ENCODE results near the gene CD163L1.

The CD163L1 gene

DNA sequence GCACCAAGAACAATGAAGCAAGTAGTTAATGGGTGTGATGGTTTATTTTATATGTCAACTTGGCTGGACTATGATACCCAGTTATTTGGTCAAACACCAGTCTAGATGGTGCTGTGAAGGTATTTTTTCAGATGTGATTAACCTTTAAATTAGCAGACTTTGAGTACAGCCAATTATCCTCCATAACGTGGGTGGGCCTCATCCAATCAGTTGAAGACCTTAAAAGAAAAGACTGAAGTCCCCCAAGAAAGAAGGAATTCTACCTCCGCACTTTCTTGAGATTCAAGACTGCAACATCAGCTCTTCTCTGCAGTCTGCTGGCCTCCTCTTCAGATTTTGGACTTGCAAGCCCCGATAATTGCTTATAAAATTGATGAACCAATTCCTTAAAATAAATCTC is 47.5 kb downstream of the CD163L1 start:
- Mint-ChIP-seq H3K27ac (no peak overlapping the region), H3K36me3 (ENCODE audit: low read depth) (no peaks in the 10 kb centered on the region), H3K9me3 (peaks cover 22% of the 10 kb centered on the region), H3K4me1 (no peaks in the 10 kb centered on the region), H3K27me3 (ENCODE audit: low read depth, poor library complexity) (peaks cover 9% of the 10 kb centered on the region), H3K4me3 (no peak overlapping the region)
- DNase-seq, result no peak
- TF ChIP-seq, protein P1, sequence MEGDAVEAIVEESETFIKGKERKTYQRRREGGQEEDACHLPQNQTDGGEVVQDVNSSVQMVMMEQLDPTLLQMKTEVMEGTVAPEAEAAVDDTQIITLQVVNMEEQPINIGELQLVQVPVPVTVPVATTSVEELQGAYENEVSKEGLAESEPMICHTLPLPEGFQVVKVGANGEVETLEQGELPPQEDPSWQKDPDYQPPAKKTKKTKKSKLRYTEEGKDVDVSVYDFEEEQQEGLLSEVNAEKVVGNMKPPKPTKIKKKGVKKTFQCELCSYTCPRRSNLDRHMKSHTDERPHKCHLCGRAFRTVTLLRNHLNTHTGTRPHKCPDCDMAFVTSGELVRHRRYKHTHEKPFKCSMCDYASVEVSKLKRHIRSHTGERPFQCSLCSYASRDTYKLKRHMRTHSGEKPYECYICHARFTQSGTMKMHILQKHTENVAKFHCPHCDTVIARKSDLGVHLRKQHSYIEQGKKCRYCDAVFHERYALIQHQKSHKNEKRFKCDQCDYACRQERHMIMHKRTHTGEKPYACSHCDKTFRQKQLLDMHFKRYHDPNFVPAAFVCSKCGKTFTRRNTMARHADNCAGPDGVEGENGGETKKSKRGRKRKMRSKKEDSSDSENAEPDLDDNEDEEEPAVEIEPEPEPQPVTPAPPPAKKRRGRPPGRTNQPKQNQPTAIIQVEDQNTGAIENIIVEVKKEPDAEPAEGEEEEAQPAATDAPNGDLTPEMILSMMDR (IDR thresholded peaks at IDR 0.05), result no peak

DNA sequence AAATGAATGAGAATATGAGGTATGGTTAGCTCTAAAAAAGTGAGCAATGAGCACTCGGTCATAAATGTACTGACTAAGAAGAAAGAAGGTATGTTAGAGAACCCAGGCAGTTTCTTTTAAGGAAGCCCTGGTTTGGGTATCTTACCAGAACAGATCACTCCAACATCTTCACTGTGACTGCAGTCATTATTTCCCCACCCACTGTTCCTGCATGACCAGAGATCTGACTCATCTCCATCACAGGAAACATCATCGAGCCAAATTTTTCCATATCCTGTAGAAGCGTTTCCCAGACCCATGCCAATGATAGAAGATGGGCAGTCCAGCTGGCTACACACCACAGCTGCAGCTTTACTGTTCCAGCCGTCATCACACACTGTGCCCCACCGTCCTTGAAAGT is 48.0 kb downstream of the CD163L1 start:
- no peak overlapping the region for H3K27ac Mint-ChIP-seq
- TF ChIP-seq, protein P1 (IDR thresholded peaks at IDR 0.05), result no peak
- H3K9me3 Mint-ChIP-seq, result peaks cover 24% of the 10 kb centered on the region
- peaks cover 10% of the 10 kb centered on the region for H3K27me3 Mint-ChIP-seq (ENCODE audit: low read depth, poor library complexity)
- DNase-seq, result no peak
- no peaks in the 10 kb centered on the region for H3K4me1 Mint-ChIP-seq
- H3K4me3 Mint-ChIP-seq, result no peak overlapping the region
- no peaks in the 10 kb centered on the region for H3K36me3 Mint-ChIP-seq (ENCODE audit: low read depth)

DNA sequence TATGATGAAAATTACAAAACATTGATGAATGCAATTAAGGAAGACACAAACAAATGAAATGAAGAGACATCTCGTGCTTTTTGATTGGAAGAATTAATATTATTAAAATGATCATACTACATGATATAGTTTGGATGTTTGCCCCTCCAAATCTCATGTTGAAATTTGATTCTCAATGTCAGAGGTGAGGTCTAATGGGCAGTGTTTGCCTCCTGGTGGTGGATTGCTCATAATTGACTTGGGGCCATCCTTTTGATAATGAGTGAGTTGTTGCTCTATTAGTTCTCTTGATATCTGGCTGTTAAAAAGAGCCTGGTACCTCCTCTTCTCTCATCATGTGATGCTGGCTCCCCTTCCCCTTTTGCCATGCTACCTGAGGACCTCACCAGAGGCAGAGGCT is 56.7 kb downstream of the CD163L1 start:
- no peak for DNase-seq
- no peak overlapping the region for H3K27ac Mint-ChIP-seq
- peaks cover 3% of the 10 kb centered on the region for H3K27me3 Mint-ChIP-seq (ENCODE audit: low read depth, poor library complexity)
- peaks cover 44% of the 10 kb centered on the region for H3K9me3 Mint-ChIP-seq
- H3K4me1 Mint-ChIP-seq, result no peaks in the 10 kb centered on the region
- no peak overlapping the region for H3K4me3 Mint-ChIP-seq
- no peaks in the 10 kb centered on the region for H3K36me3 Mint-ChIP-seq (ENCODE audit: low read depth)
- TF ChIP-seq, protein P1 (IDR thresholded peaks at IDR 0.05), result no peak

DNA sequence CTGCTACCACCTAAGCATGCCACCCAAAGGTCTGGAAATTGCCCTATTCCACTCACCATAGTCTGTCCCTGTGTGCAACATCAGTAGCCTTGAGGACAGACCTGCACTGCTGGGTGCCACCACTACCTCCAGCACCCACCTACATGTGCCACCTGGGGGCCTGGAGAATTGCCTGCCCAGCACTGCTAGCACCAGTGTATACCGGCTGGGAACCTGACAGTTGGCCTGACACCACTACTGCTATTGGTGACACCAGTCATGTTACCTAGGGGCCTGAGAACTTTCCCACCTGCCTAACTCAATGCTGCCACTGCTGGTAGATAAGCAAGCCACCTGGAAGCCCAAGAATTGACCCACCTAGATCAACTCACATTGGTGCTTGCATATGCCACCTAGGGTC is 60.8 kb downstream of the CD163L1 start:
- TF ChIP-seq, protein P1 (IDR thresholded peaks at IDR 0.05), result no peak
- Mint-ChIP-seq H3K4me3 (no peak overlapping the region), H3K27me3 (ENCODE audit: low read depth, poor library complexity) (no peaks in the 10 kb centered on the region), H3K36me3 (ENCODE audit: low read depth) (no peaks in the 10 kb centered on the region), H3K4me1 (no peaks in the 10 kb centered on the region), H3K9me3 (peaks cover 39% of the 10 kb centered on the region), H3K27ac (no peak overlapping the region)
- DNase-seq, result no peak

DNA sequence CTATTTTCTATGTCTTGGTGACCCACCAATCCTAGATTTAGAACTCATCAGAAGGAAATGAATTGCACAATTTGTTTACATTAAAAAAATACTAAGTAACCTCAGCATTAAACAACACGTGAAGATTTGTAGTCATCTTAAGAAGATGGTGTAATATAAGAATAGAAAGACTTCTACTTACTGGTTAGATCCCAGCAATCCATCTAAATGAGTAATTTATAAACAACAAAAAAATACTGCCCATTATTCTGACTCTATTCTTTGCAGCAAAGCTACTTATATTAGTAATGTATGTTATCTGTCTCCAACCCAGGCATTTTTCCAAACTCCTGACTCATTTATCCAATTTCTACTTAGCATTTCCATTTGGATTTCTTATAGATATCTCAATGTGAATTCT is 67.8 kb downstream of the CD163L1 start:
- H3K36me3 Mint-ChIP-seq (ENCODE audit: low read depth), result no peaks in the 10 kb centered on the region
- TF ChIP-seq, protein P1 (IDR thresholded peaks at IDR 0.05), result no peak
- no peaks in the 10 kb centered on the region for H3K4me1 Mint-ChIP-seq
- no peak for DNase-seq
- peaks cover 5% of the 10 kb centered on the region for H3K27me3 Mint-ChIP-seq (ENCODE audit: low read depth, poor library complexity)
- no peak overlapping the region for H3K27ac Mint-ChIP-seq
- H3K9me3 Mint-ChIP-seq, result peaks cover 3% of the 10 kb centered on the region
- no peak overlapping the region for H3K4me3 Mint-ChIP-seq

DNA sequence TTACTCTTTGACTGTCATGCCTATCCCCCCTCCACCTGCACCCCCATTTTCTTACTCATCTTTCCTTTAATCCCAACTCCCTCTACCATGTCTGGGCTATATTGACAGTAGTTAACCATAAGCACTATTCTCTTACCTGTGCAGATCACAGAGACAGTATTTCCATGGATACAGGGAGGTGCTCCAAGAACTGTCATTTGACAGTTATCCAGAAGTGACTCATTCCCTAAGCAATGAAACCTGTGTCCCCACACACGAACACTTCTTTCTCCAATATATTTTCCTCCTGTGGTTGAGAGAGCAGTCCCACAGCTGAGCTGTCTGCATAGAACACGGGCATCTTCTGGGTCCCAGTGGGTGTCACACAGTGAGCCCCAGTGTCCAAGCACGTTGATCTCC is 68.8 kb downstream of the CD163L1 start:
- H3K27me3 Mint-ChIP-seq (ENCODE audit: low read depth, poor library complexity), result peaks cover 5% of the 10 kb centered on the region
- H3K27ac Mint-ChIP-seq, result no peak overlapping the region
- no peak overlapping the region for H3K4me3 Mint-ChIP-seq
- DNase-seq, result no peak
- H3K9me3 Mint-ChIP-seq, result peaks cover 4% of the 10 kb centered on the region
- H3K36me3 Mint-ChIP-seq (ENCODE audit: low read depth), result no peaks in the 10 kb centered on the region
- H3K4me1 Mint-ChIP-seq, result no peaks in the 10 kb centered on the region
- TF ChIP-seq, protein P1 (IDR thresholded peaks at IDR 0.05), result no peak

Data from nephron progenitor cell (in vitro differentiated cells).